Sigmoid colon (tissue), 7 donors: ENCODE data around the gene CASZ1. TPM values are rescaled to one million over a fixed set of nuclear protein-coding genes. Genes with fewer than 3 reads are reported as not detected.

ENCODE experiments used
- DNase-seq: peaks from one replicate; pipeline ENCODE4 v3.0.0-alpha.2; 2019
- H3K27ac ChIP-seq, 4 donors: fragments of 200-600 bp; sonication (generic); one replicate each; pipeline ENCODE4 v1.5.1; 2016 to 2019; ENCODE audit warnings: mild to moderate bottlenecking in 1 of 4
- H3K27me3 ChIP-seq, 3 donors: fragments of 200-600 bp; sonication (generic); one replicate each; pipeline ENCODE4 v1.5.1; 2019; ENCODE audit warnings: mild to moderate bottlenecking in 1 of 3
- H3K36me3 ChIP-seq, 4 donors: fragments of 200-600 bp; sonication (generic); one replicate each; pipeline ENCODE4 v1.5.1; 2016 to 2019
- H3K4me1 ChIP-seq, 4 donors: fragments of 200-600 bp; sonication (generic); one replicate each; pipeline ENCODE4 v1.5.1; 2017 to 2019
- H3K4me3 ChIP-seq, 4 donors: fragments of 200-600 bp; sonication (generic); one replicate each; pipeline ENCODE4 v1.5.1; 2017 to 2019; ENCODE audit warnings: mild to moderate bottlenecking in 2 of 4, moderate library complexity in 1 of 4
- H3K9me3 ChIP-seq, 4 donors: fragments of 200-600 bp in 3 of 4; sonication (generic) in 3 of 4; one replicate each; pipeline versions ENCODE4 v1.5.1 to v1.6.1; 2013 to 2019
- EP300 ChIP-seq, 4 donors: sonication (generic); formaldehyde crosslinking; IDR thresholded peaks; one replicate each; pipeline ENCODE4 v1.6.1; 2017; ENCODE audit warnings: antibody characterized with exemption in 4 of 4
- POLR2A ChIP-seq, 2 donors: fragments of 450-650 bp; IDR thresholded peaks; one replicate each; pipeline ENCODE4 v1.6.1; 2016; ENCODE audit warnings: antibody characterized with exemption in 2 of 2, mild to moderate bottlenecking in 2 of 2, moderate library complexity in 2 of 2
- POLR2AphosphoS5 ChIP-seq, 4 donors: sonication (generic); formaldehyde crosslinking; IDR thresholded peaks; one replicate each; pipeline ENCODE4 v1.6.1; 2017; ENCODE audit warnings: antibody characterized with exemption in 4 of 4
- WGBS, 2 donors: extraction: QIAGEN DNeasy Blood & Tissue Kit; methylation state at CpG; one replicate each; pipeline ENCODE4 v1.1.7; 2013; 5-methylcytosine and 5-hydroxymethylcytosine counted together
- intact Hi-C: fragments of 100-400 bp; cut with DNase I; formaldehyde crosslinking; loops from one replicate; pipeline ENCODE4 v1.15.1; 2023
- polyA plus RNA-seq, 3 donors: library from polyadenylated mRNA; stranded (reverse); fragments of 200-250 nt; gene quantifications; one replicate each; pipeline ENCODE4 v1.2.3, GENCODE V29; 2013
- total RNA-seq, 4 donors: library from RNA; depleted of rRNA; stranded (reverse); fragments of >200 nt; gene quantifications; one replicate each; pipeline ENCODE4 v1.1.0, GENCODE V29; 2016
- TF ChIP-seq, protein P1 (sequence below), 4 experiments: fragments of 450-650 bp in 3 of 4; fragments of 200-600 bp in 1 of 4; IDR thresholded peaks; one replicate each; pipeline ENCODE4 v1.5.1; 2016 to 2019; ENCODE audit warnings: antibody characterized with exemption in 4 of 4, mild to moderate bottlenecking in 3 of 4, moderate library complexity in 2 of 4
- donor health status: healthy with polysubstance abuse.
- donor health status: Bipolar disorder and iron deficiency.
- donor health status: healthy.

CASZ1 gene
- total and polyA plus RNA-seq, 7 donors: 4.2 to 47.9 (median 23.6) TPM

DNA sequence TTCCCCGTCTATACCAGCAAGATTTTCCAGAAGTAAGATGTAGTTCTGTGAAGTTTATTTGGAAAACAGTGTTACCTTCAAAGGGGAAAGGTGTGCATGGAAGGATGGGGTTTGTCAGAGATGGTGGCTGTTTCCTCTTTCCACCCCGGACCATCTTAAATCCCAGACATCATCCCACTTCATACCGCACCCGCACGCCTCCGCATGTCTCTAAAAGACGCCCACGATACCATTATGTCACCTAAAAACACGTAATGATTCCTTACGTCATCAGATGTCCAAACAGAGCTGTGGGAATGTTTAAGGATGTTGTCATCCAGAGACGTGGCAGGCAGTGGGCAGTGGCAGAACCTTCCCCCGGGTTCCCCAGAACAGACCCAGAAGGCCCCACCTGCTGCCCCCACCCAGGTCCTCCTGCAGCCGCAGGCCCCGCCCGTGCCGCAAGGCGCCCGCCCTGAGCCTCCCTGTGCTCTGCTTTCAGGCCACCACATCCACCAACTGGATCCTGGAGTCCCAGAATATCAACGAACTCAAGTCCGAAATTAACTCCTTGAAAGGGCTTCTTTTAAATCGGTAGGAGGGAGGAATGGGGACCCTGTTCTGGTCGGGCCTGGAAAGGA, 169.5 kb downstream of the CASZ1 start:
- no peak overlapping the region for H3K4me3 ChIP-seq
- 92 to 94% methylated on average over 22 of the region's 22 CpGs for WGBS, 2 donors
- no peak for TF ChIP-seq POLR2AphosphoS5 (IDR thresholded peaks at IDR 0.05)
- TF ChIP-seq POLR2A (IDR thresholded peaks at IDR 0.05): no peak
- DNase-seq: peak; percentile 45
- intact Hi-C loops: loop anchor here (10.0 kb wide), 1 partner anchor 228 kb away; no protein-coding TSS in a partner anchor
- peaks cover 0 to 28% (median 8%) of the 10 kb centered on the region in 4 donors for H3K36me3 ChIP-seq
- H3K27ac ChIP-seq: peak overlapping the region in 1 of 4 donors; percentile 22
- no peaks in the 10 kb centered on the region for H3K9me3 ChIP-seq
- H3K4me1 ChIP-seq: peaks cover 0 to 33% (median 22%) of the 10 kb centered on the region in 4 donors
- no peaks in the 10 kb centered on the region for H3K27me3 ChIP-seq

DNA sequence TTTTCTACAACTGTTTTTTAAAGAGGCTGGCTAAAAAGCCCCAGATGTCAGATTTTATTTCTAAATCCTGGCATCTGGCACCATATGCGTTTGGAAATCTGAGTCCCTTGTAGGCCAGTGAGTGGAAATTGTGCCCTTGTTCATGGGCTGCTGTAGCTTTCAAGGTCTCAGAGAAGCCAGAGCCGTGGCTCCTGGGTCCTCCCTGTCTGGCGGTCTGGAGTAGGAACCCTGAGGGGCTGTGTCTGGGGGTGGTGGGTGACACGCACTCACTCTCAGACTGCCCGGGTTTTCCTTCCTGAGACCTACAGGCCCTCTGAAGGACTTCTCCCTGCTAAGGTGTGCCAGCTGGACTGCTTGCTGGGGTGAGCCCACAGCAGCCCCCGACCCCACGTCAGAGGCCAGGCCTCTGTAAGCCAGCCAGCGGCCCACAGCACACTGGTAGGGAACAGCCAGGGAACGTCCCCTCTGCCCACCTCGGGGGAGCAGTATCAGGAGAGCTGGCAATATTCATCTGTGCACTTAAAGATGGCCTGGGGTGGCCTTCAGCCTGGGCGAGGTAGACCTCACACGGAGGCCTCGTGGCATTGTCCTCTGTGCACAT, 170.2 kb downstream of the CASZ1 start:
- Histone ChIP-seq H3K4me1 (peaks cover 0 to 28% (median 19%) of the 10 kb centered on the region in 4 donors), H3K27me3 (no peaks in the 10 kb centered on the region), H3K36me3 (peaks cover 0 to 28% (median 8%) of the 10 kb centered on the region in 4 donors), H3K9me3 (no peaks in the 10 kb centered on the region), H3K27ac (no peak overlapping the region), H3K4me3 (no peak overlapping the region)
- intact Hi-C loops: loop anchor here (10.0 kb wide), 1 partner anchor 229 kb away; no protein-coding TSS in a partner anchor
- DNase-seq: peak; percentile 48
- no peak for TF ChIP-seq POLR2A (IDR thresholded peaks at IDR 0.05)
- TF ChIP-seq EP300 (IDR thresholded peaks at IDR 0.05): no peak
- TF ChIP-seq POLR2AphosphoS5 (IDR thresholded peaks at IDR 0.05): no peak
- TF ChIP-seq, protein P1, sequence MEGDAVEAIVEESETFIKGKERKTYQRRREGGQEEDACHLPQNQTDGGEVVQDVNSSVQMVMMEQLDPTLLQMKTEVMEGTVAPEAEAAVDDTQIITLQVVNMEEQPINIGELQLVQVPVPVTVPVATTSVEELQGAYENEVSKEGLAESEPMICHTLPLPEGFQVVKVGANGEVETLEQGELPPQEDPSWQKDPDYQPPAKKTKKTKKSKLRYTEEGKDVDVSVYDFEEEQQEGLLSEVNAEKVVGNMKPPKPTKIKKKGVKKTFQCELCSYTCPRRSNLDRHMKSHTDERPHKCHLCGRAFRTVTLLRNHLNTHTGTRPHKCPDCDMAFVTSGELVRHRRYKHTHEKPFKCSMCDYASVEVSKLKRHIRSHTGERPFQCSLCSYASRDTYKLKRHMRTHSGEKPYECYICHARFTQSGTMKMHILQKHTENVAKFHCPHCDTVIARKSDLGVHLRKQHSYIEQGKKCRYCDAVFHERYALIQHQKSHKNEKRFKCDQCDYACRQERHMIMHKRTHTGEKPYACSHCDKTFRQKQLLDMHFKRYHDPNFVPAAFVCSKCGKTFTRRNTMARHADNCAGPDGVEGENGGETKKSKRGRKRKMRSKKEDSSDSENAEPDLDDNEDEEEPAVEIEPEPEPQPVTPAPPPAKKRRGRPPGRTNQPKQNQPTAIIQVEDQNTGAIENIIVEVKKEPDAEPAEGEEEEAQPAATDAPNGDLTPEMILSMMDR (IDR thresholded peaks at IDR 0.05): no peak
- 95 to 96% methylated on average over 13 of the region's 13 CpGs for WGBS, 2 donors

DNA sequence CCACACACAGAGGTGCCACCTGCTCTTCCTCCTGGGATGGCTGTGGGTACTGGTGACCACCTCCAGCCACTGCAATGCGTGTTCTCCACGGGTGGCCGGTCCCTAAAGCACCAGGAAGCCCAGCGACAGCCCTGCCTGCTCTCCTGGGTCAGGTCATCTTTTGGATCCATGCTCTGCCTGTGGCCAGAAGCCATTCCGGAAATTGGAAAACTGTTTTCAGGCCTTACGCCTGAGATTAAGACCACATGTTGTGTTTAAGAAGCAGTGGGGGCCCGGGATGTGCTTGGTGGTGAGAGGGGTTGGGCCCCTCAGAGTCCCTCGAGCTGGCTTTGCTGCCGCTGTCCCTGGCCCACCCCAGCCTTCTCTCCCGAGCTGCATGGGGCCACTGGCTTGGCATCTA, 170.9 kb downstream of the CASZ1 start:
- TF ChIP-seq, protein P1 (IDR thresholded peaks at IDR 0.05): no peak
- TF ChIP-seq EP300 (IDR thresholded peaks at IDR 0.05) (no peak), POLR2A (IDR thresholded peaks at IDR 0.05) (no peak), POLR2AphosphoS5 (IDR thresholded peaks at IDR 0.05) (no peak)
- Histone ChIP-seq H3K27me3 (no peaks in the 10 kb centered on the region), H3K4me1 (peaks cover 0 to 21% (median 16%) of the 10 kb centered on the region in 4 donors), H3K27ac (peak overlapping the region in 1 of 4 donors; percentile 14), H3K36me3 (peaks cover 0 to 28% (median 8%) of the 10 kb centered on the region in 4 donors), H3K9me3 (no peaks in the 10 kb centered on the region), H3K4me3 (no peak overlapping the region)
- peak; percentile 52 for DNase-seq
- 88 to 92% methylated on average over 10 of the region's 10 CpGs for WGBS, 2 donors
- intact Hi-C loops: loop anchor here (10.0 kb wide), 1 partner anchor 229 kb away; no protein-coding TSS in a partner anchor

DNA sequence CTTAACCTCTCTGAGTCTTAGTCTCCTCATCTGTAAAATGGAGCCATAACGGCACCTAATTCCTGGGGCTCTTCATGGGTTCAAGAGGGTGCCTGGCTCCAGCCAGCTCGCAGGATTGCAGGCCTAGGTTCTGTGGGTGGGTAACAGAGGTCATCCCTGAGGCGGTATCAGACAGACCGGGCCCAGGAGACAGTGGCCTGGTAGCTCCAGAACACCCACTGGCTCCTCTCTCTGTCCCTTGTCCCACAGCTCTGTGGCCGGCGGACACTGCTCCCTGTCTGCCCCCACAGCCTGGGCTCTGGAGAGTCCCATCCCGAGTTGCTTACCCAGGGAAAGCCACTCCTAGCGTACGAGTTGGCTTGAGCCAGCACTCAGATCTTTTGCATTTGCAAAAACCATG, 171.4 kb downstream of the CASZ1 start:
- peak; percentile 40 for DNase-seq
- H3K36me3 ChIP-seq: peaks cover 0 to 24% (median 6%) of the 10 kb centered on the region in 4 donors

More for the DNA sequence above, 171.4 kb downstream of the CASZ1 start:
- H3K27me3 ChIP-seq: no peaks in the 10 kb centered on the region
- intact Hi-C loops: loop anchor here (10.0 kb wide), 1 partner anchor 230 kb away; no protein-coding TSS in a partner anchor
- H3K9me3 ChIP-seq: no peaks in the 10 kb centered on the region
- WGBS, 2 donors: 94% methylated on average over 9 of the region's 9 CpGs
- H3K4me1 ChIP-seq: peaks cover 0 to 17% (median 14%) of the 10 kb centered on the region in 4 donors
- no peak overlapping the region for H3K4me3 ChIP-seq
- no peak overlapping the region for H3K27ac ChIP-seq
- no peak for TF ChIP-seq POLR2AphosphoS5 (IDR thresholded peaks at IDR 0.05)
- TF ChIP-seq, protein P1 (IDR thresholded peaks at IDR 0.05): no peak
- TF ChIP-seq POLR2A (IDR thresholded peaks at IDR 0.05): no peak
- no peak for TF ChIP-seq EP300 (IDR thresholded peaks at IDR 0.05)
